Measurements from ENCODE around the gene EVX1. TPM values are rescaled to one million over a fixed set of nuclear protein-coding genes. Genes with fewer than 3 reads are reported as not detected.

Gene EVX1
- total RNA-seq, 1 donor from 2014 or later, result 0.79 TPM

DNA sequence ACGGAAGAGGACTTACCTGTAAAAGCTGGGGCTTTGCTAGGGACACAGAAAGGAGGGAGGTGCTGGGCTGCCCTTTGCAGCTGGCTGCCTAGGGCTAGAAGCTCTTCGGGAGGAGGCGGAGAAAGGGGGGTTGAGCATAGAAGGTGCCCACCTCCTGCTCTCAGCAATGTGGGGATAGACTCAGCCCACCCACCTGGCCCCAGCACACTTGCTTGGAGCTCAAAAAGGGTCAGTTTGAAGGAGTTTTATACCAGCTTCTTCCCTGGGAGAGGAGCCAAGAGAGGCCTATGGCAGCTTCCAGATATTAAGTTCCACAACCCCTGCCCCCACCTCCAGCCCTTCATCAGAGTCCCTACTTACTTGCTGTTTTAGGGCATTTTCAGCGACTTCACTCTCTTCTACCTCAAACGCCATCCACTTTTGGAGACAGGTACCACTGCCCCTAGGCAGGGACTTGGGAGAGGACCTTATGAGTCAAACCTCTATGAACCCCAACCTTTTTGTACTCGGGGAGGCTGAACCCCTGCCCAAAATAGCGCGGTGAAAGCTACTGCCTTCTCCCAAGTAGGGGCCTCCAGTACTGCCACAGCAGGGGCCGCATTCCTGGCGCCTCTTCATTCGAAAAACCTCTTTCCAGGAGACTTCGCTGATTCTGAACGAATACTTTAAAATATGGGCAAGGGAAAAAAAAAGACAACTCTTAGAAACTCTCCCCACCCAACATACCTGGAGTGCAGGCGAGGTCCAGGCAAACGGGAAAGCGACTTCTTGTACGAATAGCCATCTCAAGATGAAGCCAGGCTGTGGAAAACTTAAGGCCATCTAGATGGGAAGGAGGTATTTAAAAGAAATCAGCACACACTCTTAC, 1.2 kb upstream of the EVX1 start:
- Mint-ChIP-seq H3K4me1 (peaks cover 15% of the 10 kb centered on the region), H3K9me3 (no peaks in the 10 kb centered on the region), H3K27me3 (ENCODE audit: low read depth) (peaks cover 97% of the 10 kb centered on the region), H3K36me3 (ENCODE audit: low read depth) (peaks cover 6% of the 10 kb centered on the region), H3K4me3 (no peak overlapping the region), H3K27ac (ENCODE audit: unreplicated experiment) (no peak overlapping the region)
- no peak for DNase-seq (ENCODE audit: low read depth, low spot score)
- TF ChIP-seq, protein P1, sequence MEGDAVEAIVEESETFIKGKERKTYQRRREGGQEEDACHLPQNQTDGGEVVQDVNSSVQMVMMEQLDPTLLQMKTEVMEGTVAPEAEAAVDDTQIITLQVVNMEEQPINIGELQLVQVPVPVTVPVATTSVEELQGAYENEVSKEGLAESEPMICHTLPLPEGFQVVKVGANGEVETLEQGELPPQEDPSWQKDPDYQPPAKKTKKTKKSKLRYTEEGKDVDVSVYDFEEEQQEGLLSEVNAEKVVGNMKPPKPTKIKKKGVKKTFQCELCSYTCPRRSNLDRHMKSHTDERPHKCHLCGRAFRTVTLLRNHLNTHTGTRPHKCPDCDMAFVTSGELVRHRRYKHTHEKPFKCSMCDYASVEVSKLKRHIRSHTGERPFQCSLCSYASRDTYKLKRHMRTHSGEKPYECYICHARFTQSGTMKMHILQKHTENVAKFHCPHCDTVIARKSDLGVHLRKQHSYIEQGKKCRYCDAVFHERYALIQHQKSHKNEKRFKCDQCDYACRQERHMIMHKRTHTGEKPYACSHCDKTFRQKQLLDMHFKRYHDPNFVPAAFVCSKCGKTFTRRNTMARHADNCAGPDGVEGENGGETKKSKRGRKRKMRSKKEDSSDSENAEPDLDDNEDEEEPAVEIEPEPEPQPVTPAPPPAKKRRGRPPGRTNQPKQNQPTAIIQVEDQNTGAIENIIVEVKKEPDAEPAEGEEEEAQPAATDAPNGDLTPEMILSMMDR (conservative IDR thresholded peaks at IDR 0.05), result no peak

DNA sequence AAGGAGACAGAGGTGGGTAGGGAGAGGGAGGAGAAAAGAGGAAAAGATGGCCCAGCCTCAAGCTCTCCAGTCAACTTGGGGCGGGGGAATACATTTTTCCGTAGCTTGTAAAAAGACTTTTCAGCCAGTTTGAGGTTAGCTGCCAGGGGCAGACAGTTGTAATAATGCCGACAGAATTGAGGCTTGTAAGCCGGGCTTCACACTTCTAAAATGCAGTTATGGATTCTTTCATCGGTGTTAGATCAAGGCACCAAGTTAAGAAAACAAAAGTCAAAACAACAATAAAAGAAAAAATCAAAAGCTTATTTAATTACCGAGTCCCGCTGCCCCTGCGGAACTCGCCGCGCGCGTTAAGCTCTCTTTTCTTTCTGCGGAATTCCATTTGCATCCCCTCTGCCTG, 448 bp upstream of the EVX1 start:
- TF ChIP-seq, protein P1 (conservative IDR thresholded peaks at IDR 0.05), result no peak
- Mint-ChIP-seq H3K27me3 (ENCODE audit: low read depth) (peaks cover 97% of the 10 kb centered on the region), H3K36me3 (ENCODE audit: low read depth) (peaks cover 6% of the 10 kb centered on the region), H3K9me3 (no peaks in the 10 kb centered on the region), H3K4me3 (peak overlapping the region; percentile 39), H3K27ac (ENCODE audit: unreplicated experiment) (no peak overlapping the region), H3K4me1 (peaks cover 15% of the 10 kb centered on the region)
- DNase-seq (ENCODE audit: low read depth, low spot score), result no peak

DNA sequence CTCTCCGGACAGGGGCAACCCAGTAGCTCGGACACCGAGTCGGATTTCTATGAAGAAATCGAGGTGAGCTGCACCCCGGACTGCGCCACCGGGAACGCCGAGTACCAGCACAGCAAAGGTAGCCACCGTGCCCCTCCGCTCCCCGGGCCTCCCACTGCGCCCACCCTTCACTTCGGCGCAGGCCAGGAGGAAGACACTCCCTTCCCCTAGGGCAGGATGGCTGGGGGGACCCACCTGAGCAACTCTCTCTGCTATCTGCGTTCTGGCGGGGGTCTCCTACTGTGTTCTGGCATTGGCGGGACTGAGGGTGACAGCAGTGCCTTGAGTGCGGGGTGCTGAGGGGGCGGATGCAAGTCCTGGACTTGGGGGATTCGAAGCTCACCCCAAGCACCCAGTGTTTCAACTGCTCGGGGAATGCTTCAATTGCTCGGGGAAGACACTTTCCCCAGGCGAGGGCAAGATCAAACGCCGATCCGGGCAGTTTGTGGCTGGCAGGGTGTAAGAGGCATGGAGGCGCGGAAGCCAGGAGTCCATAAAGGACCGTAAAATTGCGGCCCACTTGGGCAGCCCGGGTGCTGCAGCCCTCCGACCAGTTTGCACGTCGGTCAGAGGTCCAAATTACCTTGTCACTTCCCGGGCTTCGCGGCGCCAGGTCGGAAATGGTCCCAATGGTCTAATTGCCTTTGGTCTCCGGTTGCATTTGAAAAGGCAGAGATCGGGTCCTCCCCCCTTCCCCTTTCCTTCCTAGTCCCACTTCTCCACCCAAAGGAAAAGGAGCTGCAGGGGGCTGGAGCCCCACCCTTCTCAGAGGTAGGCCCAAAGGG, 950 bp downstream of the EVX1 start:
- no peak for DNase-seq (ENCODE audit: low read depth, low spot score)
- Mint-ChIP-seq H3K27me3 (ENCODE audit: low read depth) (peaks cover 97% of the 10 kb centered on the region), H3K9me3 (no peaks in the 10 kb centered on the region), H3K36me3 (ENCODE audit: low read depth) (peaks cover 6% of the 10 kb centered on the region), H3K4me1 (peaks cover 15% of the 10 kb centered on the region), H3K27ac (ENCODE audit: unreplicated experiment) (no peak overlapping the region), H3K4me3 (peak overlapping the region; percentile 63)
- TF ChIP-seq, protein P1 (conservative IDR thresholded peaks at IDR 0.05), result no peak

DNA sequence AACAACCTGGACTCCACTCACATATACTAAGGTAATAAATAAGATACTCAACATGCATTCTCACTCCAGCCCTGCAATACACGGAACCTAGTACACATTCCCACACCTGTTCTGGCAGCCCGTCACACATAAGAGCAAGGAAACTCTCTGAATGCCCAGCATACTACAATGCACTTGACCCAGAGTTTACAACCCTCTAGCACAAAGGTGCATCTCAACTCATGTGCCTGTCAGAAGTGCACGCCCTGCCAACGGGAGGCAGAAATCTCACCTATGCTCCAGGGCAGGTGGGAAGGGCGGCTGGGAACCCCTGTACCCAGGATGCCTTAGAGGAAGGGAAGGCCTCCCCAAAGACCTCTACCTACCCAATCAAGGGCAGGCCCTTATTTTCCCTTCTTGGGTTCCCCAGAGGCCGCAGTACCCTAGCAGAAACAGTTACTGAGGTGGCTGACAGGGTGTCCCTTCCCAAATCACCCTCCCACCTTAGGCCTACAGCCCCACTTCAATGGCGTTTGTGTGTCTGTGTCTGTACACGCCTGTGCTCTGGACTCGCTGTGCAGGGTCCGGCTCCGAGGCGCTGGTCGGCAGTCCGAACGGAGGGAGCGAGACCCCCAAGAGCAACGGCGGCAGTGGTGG, 2.0 kb downstream of the EVX1 start:
- Mint-ChIP-seq H3K36me3 (ENCODE audit: low read depth) (peaks cover 6% of the 10 kb centered on the region), H3K9me3 (no peaks in the 10 kb centered on the region), H3K27me3 (ENCODE audit: low read depth) (peaks cover 99% of the 10 kb centered on the region), H3K4me1 (peaks cover 15% of the 10 kb centered on the region), H3K4me3 (peak overlapping the region; percentile 56), H3K27ac (ENCODE audit: unreplicated experiment) (no peak overlapping the region)
- DNase-seq (ENCODE audit: low read depth, low spot score), result no peak
- TF ChIP-seq, protein P1 (conservative IDR thresholded peaks at IDR 0.05), result no peak

DNA sequence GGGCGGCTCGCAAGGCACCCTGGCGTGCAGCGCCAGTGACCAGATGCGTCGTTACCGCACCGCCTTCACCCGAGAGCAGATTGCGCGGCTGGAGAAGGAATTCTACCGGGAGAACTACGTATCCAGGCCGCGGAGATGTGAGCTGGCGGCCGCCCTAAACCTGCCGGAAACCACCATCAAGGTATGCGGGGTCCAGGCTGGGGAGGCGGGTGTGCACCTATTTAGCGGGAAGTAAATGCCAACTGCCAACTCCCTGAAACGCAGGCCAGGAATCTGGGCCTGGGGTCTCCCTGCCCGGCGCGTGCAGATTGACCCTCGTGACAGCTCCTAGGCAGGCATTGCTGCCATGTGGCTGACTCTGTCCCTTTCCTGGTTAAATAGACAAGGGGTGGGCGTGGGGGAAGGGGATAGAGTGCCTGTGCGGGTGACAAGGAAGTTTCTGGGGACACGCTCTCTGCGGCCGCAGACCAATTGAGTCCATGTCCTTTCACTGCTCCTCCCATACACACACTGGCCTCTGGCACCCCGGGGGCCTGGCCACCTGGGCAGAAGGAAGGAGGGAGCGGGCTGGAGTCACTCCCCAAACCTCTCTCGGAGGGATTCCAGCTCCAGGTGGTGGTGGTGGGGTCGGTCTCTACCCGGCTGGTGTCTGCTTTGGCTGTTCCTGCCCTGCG, 2.7 kb downstream of the EVX1 start:
- TF ChIP-seq, protein P1 (conservative IDR thresholded peaks at IDR 0.05), result no peak
- Mint-ChIP-seq H3K4me1 (peaks cover 18% of the 10 kb centered on the region), H3K9me3 (no peaks in the 10 kb centered on the region), H3K27ac (ENCODE audit: unreplicated experiment) (no peak overlapping the region), H3K4me3 (peak overlapping the region; percentile 23), H3K27me3 (ENCODE audit: low read depth) (peaks cover 99% of the 10 kb centered on the region), H3K36me3 (ENCODE audit: low read depth) (peaks cover 6% of the 10 kb centered on the region)
- no peak for DNase-seq (ENCODE audit: low read depth, low spot score)
